ENCODE measurements around the gene OR7C1. TPM values are rescaled to one million over a fixed set of nuclear protein-coding genes. Genes with fewer than 3 reads are reported as not detected.
"Not testable (repeated sequence)": the region's sequence is repeated elsewhere in the genome, so short reads cannot be mapped to it uniquely, and the experiment has no call there.

OR7C1 gene
- total and polyA plus RNA-seq, 2 of the 13 experiments (the other 11 are each of a cell fraction or from before 2014, with no cell fraction given) = not detected

DNA sequence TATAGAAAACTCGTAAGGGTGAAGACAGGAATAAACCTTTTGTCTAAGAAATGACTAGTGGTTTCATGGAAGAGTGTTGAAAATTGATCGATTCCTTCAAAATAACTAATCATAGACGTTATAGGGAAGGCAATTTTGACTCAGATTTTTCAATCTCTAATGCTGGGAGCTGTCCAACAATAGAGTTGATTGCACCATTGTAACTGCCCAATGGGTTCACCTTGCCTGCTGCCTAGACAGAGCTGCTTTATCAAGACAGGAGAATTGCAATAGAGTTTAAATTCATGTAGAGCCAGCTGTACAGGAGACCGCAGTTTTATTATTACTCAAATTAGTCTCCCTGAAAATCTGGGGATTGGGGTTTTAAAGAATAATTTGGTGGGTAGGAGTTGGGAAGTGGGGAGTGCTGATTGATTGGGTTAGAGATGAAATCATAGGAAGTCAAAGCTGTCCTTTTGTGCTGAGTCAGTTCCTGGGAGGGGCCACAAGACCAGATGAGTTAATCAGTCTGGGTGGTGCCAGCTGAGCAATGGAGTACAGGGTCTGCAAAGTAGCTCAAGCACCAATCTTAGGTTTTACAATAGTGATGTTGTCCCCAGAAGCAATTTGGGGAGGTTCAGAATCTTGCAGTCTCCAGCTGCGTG, 39.8 kb downstream of the OR7C1 start (continued):
- TF ChIP-seq SNAPC4 (CRISPR knock-in tag; IDR thresholded peaks at IDR 0.05) (no peak), SRY (CRISPR knock-in tag; IDR thresholded peaks at IDR 0.05) (no peak), ZNF451 (CRISPR knock-in tag; IDR thresholded peaks at IDR 0.05) (no peak), GZF1 (CRISPR knock-in tag; IDR thresholded peaks at IDR 0.05) (no peak), NR3C1 (CRISPR knock-in tag; IDR thresholded peaks at IDR 0.05) (no peak), YY1 (IDR thresholded peaks at IDR 0.05; ENCODE audit: insufficient read depth, insufficient replicate concordance, low read depth, low read length) (no peak), ZNF766 (CRISPR knock-in tag; IDR thresholded peaks at IDR 0.05; ENCODE audit: borderline replicate concordance) (no peak), ADNP (CRISPR knock-in tag; IDR thresholded peaks at IDR 0.05) (no peak)
- TF ChIP-seq, protein P1, sequence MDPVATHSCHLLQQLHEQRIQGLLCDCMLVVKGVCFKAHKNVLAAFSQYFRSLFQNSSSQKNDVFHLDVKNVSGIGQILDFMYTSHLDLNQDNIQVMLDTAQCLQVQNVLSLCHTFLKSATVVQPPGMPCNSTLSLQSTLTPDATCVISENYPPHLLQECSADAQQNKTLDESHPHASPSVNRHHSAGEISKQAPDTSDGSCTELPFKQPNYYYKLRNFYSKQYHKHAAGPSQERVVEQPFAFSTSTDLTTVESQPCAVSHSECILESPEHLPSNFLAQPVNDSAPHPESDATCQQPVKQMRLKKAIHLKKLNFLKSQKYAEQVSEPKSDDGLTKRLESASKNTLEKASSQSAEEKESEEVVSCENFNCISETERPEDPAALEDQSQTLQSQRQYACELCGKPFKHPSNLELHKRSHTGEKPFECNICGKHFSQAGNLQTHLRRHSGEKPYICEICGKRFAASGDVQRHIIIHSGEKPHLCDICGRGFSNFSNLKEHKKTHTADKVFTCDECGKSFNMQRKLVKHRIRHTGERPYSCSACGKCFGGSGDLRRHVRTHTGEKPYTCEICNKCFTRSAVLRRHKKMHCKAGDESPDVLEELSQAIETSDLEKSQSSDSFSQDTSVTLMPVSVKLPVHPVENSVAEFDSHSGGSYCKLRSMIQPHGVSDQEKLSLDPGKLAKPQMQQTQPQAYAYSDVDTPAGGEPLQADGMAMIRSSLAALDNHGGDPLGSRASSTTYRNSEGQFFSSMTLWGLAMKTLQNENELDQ (CRISPR knock-in tag; IDR thresholded peaks at IDR 0.05; ENCODE audit: borderline replicate concordance) = no peak

DNA sequence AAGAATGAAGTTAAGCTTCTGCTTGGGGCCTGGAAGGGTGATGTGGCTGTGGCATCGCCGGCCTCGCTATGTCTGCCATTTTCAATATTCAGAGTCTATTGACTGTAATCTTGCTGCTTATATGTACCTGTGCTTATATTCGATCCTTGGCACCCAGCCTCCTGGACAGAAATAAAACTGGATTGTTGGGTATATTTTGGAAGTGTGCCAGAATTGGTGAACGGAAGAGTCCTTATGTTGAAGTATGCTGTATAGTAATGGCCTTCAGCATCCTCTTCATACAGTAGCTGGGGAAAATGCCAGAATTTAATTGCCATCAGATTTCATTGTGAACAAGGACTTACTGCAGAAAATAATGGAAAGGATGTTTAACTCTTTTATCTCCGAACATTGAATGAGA, 42.7 kb downstream of the OR7C1 start:
- CTCF ChIA-PET (ENCODE audit: low intra/inter-chr PET ratio, low total read pairs); H3K9ac ChIP-seq (ENCODE audit: insufficient read depth, low read depth, low read length); BruUV-seq (replicated peaks); H3K36me3 ChIP-seq (replicated peaks in 1 of 2; ENCODE audit: control insufficient read depth in 1 of 2, insufficient read depth in 2 of 2, low read length in 2 of 2); H3K79me2 ChIP-seq (ENCODE audit: insufficient read depth, low read length); H2AFZ ChIP-seq (ENCODE audit: low read length); H3K9me3 ChIP-seq (ENCODE audit: low read length); H3K27ac ChIP-seq (ENCODE audit: extremely low read length, insufficient read depth, low read length); H3K4me3 ChIP-seq (replicated peaks in 1 of 3; ENCODE audit: insufficient read depth in 1 of 3, low read depth in 2 of 3, low read length in 3 of 3); H3K4me2 ChIP-seq (ENCODE audit: low read depth, low read length); in situ Hi-C loops (cut with HindIII; ENCODE audit: extremely low pct_ligation_motif_present, low pct_unique_long_range_greater_than_20kb); DNase-seq (ENCODE audit: low spot score); intact Hi-C loops (cut with micrococcal nuclease; ENCODE audit: unreplicated experiment); POLR2A ChIA-PET; FAIRE-seq; ATAC-seq; H3K4me1 ChIP-seq (ENCODE audit: insufficient read depth, low read length); H4K20me1 ChIP-seq (ENCODE audit: insufficient read depth, low read length); H3K27me3 ChIP-seq (ENCODE audit: control insufficient read depth in 1 of 2, insufficient read depth in 2 of 2, low read length in 2 of 2): not testable (repeated sequence)
- WGBS (ENCODE audit: low lambda C conversion rate) = 58% methylated on average over 3 of the region's 6 CpGs
